Measurements from ENCODE around the gene LCN2.

LCN2 gene

DNA sequence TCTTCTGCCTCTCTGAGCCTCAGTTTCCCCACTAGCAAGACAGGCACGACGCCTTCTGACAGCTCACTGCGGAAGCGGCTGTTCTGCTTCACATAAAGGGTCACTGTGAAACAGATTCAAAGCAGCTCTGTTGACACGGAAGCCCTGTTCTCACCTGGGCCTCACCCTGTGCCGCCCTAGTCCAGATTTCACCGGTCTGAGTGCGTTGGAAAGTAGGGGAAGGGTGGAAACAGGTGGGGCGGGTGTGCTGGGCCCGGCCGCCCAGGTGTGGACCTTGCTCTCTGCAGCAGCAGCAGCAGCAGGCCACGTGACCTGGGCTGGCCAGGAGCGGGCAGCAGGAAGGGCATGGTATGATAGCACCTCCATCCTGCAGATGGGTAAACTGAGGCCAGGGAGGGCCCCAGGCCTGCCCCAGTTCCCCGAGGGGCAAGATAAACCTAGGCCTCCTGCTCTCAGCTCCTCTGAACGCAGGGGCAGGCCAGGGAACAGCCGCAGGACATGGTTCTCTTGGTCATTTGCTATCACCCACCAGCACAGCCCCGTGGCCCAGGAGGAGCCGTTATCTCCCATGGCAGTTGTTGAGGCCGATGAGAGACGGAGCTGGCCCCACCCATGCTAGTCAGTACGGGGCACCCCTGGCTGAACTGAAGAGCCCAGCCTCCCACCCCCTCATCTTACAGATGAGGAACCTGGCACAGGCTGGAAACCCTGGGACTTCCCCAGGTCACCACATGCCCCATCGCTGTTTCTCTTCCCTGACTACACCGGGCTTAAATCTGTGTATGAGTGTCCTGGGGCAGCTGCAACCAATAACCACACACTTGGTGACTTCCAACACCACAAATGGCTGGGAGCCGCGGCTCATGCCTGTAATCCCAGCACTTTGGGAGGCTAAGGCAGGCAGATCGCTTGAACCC is 33.8 kb upstream of the LCN2 start:
- peak; percentile 74 for DNase-seq

DNA sequence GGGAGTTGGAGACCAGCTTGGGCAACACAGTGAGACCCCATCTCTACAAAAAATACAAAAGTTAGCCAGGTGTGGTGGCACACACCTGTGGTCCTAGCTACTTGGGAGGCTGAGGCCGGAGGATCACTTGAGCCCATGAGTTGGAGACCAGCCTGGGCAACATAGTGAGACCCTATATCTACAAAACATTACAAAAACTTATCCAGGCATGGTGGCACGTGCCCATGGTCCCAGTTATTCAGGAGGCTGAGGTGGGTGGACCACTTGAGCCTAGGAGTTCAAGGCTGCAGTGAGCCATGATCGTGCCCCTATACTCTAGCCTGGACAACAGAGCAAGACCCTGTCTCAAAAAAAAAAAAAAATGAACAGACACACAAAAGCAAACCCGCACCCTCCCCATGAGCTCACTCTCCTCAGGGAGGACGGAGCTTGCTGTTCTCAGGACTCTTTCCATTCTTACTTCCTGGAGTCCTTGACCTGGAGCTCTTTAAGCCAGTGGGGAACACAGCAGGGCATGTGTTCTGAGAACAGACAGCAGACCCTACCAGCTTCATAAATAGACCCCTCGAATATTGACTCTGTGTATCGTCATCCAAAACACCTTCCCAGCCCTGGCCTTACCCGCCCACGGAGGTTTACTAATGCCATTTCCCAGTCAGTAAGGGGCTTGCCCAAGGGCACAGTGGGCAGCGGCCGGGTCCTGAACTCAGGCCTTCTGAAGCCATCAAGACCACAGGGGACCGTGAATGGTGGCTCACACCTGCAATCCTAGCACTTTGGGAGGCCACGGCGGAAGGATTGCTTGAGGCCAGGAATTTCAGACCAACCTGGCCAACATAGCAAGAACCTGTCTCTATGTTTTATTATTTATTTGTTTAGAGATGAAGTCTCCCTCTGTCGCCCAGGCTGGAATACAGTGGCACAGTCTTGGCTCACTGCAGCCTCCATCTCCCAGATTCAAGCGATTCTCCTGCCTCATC is 32.9 kb upstream of the LCN2 start:
- DNase-seq = no peak

DNA sequence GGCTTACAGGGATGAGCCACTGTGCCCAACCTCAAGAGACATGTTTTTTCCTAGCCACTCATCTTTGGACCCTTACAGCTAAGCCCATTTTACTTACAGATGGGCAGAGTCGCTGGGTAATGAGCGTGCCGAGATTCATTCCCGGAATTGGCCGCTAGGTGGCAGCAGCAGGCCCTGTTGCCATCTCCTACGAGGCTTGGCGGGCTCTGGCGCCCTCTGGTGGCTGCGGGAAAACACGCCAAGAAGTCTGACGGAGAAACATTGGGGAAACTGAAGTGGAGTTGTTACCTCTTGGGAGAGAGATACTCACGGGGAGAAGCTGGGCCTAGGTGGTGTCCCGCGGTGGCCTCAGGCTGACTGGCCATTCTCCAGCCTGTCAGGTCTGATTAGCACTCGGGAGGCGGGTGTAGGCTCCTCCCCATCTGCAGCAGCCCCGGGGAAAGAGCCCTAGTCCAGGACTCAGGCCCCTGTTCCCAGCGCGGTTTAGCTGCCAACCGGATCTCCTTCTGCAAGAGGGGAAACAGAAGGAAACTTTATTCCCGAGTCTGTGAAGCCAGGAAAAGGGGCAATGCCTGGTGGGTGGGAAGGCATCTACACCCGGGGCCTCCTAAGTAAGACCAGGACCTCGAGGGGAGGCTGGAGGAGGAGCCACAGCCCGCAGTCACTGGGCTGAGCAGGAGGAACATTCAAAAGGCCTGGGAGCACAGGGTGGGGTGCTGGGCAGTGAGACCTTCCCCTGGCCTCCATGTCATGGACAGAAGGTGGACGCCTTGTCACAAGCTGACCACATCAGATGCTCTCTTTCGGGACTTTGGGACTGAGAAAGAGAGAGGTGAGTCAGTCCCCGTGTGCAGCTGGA is 31.4 kb upstream of the LCN2 start:
- peak; percentile 88 for DNase-seq

DNA sequence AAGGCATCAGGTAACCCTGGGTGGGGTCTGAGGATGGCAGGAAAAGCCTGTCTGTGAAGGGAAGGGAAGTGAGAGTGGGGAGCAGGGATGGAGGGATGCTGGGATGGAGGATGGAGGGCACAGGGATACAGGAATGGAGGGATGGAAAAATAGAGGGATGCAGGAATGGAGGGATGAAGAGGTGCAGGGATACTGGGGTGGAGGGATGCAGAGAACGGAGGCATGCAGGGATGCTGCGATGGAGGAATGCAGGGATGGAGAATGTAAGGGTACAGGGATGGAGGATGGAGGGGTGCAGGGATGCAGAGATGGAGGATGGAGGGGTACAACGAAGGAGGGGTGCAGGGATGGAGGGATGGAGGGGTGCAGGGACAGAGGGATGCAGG is 30.8 kb upstream of the LCN2 start:
- DNase-seq = no peak

DNA sequence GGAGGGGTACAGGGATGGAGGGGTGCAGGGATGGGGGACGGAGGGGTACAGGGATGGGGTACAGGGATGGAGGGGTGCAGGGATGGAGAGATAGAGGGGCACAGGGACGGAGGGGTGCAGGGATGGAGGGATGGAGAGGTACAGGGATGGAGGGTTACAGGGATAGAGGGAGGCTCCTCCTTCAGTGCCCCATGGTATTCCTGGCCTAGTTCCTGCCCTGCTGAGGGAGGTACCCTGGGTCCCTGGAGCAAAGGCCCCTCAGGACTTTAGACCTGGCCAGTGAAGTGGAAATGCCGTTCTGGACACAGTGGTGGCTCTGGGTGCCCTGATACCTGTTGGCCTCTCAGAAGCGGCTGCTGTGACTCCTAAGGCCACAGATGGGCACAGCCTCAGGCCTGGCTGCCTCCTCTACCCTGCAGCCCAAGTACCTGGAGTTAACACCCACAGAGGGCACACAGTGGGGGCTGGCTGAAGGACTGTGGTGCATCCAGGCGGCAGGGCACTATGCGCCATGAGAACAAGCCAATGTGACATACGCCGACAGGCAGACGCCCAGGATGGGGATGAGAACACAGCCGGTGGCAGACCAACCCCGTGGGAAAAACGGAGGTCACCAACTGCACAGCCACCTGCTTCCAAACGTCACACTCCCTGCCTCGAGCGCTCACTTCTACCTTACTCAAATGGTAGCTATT is 30.1 kb upstream of the LCN2 start:
- DNase-seq = no peak

DNA sequence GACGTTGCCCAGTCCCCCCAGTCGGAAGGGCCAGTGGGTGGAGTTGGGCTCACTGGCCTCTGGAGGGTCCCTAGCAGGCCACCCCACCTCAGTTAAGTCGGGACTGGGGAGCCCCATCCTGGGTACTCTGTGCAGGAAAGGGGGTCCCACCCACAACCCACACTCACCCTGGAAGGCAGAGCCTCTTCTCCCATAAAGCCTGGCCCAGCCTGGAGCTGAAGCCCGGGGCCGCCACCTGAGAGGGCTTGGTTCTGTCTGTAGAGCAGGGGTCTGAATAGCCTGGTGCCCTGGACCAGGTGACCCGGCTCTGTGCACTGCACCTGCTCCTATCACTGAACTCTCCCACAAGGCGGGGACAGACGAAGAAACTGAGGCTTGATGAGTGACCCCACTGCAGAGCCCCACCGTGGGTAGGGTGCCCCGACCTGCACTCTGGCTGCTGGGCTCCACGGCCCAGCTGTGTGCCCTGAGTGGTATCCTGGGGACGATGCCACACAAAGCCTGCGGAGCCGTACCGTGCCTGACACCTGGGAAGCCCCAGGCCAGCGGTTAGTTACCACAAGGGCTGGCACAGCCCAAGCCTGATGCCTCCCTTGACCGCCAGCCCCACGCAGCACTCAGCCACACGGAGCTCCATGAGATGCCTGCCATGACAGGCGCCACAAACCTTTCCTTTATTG is 29.1 kb upstream of the LCN2 start:
- no peak for DNase-seq

DNA sequence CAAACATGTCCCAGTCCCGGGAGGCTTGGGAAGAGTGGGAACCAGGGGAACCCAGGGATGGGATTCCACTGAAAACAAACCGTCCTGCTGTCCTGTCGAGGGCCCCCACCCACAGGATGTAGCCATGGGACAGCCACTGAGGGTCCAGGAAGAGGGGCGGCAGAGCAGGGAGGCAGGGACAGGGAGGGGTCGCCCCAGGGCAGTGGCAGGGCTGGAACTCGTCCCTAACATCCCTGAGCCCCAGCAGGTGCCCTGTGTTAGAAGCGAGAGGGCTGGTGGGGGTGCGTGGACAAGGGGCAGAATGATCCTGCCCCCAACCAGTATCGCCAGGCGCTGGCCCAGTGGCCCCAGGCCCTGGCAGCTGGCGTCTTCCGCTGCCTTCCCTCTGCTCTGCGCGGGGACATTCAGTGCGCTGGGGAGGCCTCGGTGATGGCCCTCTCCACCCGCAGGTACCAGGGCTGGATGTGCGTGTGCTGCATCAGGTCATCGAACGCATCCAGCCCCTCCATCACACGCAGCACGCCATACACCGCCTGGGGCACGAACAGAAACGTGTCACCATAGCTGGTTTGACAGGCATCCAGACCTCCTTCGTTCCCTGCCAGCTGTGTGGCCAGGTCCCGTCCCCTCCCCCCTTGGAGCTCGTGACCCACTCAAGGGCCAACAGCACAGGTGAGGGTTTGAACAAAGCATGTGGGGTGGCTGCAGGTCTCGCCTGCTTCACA is 28.4 kb upstream of the LCN2 start:
- DNase-seq = no peak

DNA sequence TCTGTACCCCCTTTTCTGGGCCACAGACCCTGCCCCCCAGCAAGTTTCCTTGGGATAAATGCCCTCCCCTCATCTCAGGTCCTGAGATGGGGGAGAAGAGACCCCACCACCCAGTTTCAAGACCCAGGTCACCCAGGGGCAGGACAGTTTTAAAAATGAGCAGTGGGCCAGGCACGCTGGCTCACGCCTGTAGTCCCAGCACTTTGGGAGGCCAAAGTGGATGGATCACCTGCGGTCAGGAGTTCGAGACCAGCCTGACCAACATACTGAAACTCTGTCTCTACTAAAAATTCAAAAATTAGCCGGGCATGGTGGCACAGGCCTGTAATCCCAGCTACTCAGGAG is 27.8 kb upstream of the LCN2 start:
- DNase-seq = no peak

DNA sequence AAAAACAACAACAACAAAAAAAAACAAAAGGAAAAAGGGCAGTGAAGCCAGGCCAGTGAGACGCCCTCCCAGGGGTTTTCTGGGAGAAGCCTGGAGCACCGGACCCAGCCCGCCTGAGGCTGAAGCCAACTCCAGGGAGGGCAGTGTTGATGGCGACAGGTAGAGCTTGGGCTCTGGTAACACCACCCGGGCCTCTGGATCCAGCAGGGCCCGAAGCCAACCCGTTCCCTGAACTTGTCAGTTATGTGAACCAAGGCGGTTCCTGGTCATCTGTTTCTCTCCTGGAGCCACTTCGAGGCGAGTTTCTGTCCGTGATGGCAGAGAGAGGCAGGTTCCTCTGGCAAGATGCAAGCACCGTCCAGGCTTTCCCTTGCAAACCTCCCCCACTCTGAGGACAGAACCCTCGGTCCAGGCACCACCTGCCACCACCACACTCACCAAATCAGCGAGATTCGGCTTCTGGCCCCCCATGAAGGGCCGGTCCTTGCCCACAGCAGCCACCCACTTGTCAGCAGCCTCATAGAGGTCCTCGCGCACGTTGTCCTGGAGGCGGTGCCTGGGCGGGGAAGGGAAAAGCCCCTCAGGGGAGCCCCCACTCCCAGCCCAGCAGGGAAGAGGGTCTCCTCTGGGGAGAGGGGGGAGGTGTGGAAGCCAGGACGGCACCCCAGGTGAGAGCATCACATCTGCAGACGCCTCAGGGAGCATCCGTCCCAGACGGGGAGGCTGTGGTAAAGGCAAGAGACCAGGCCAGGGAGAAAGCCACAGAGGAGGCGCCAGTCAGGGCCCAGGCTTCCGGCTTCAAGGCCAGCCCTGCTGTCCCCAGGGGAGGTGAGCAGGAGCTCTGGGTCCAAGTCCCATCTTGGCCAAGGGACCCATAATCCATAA is 27.1 kb upstream of the LCN2 start:
- DNase-seq = no peak

DNA sequence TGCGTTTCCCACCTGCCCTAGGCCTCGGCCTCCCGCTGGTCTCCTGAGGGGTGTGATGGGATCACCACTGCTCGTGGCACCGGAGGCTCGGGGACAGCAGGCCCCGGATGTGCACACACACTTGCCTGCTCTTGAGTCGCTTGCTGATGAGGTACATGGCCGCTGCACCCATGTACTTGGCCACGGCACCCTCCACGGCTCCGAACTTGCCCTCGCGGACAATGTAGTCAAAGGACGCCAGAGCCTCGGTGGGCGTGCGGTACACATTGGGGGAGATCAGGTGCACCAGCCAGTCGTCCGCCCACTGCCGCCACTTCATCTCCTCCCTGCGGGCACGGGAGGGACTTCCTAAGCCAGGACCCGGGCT is 26.5 kb upstream of the LCN2 start:
- no peak for DNase-seq

DNA sequence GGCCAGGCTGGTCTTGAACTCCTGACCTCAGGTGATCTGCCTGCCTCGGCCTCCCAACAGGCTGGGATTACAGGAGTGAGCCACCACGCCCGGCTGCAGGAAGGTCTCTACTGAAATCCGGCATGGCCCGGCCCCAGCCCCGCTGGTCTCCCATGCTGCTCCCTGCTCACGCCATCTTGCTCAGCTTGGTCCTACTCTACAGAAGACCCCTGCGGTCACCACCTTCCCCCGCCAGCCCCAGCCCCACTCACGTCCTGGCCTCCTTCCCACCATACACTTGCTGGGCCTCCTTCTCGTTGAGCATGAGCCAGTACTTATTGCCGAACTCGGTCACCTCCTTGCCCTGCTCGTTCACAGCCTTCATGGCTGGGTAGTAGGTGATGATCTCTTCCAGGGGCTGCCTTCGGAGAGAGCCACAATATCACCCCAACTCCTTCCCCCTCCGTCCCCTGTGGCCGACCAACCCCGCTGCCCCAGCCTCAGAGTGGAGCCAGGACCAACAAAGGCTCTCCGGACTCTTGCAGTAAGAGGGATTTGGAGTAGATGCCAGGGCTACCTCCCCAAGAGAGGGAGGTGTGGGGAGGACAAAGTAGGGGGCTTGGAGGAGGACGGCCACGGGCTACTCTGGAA is 25.7 kb upstream of the LCN2 start:
- DNase-seq = no peak

DNA sequence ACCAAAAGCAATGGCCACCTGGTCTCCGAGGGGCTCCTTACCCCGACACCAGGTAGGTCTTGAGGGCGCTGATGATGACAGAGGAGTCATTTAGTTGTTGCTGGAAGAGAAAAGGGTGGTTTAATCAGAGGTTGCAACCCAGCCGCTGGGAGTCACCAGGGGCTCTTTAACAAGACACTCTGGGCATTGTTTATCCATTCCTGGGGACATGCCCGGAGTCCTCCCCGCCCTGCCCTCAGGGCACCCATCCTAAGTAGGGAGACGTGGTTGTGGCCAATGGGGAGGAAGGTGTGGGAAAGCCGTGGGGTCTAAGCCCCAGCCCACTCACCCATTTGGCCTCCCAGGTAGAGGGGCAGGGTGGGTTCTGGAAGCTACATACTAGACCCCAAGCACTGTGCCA is 24.8 kb upstream of the LCN2 start:
- no peak for DNase-seq

DNA sequence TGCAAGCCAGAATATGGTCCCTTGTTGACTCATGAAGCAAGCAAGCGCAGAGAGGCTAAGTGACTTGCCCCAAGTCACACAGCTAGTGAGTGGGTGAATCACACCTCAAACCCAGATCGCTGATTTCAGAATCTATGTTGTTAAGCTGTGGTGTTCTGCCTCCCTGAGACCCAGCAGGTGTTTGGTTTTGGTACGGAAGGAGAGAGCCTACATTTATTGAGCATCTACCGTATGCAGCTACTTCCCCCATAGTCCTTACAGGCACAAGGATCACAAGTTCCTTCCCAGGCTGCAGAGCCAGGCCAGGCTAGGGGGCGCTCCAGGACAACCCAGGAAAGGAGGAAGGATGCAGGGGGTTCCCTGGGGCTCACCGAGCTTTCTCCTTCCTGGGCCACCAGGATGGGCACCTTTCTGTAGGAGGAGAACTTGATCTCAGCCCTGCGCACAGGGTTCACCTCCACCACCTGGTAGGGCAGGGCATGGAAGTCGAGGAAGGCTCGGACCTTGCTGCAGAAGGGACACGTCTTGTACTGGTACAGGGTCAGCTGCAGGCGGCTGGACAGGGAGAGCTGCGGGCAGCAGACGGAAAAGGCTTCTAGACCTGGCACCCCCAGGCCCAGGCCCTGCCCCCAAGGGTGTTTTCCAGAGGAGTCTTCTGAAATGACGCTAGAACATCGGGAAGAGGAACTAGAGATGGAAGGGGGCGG is 24.2 kb upstream of the LCN2 start:
- peak; percentile 28 for DNase-seq

DNA sequence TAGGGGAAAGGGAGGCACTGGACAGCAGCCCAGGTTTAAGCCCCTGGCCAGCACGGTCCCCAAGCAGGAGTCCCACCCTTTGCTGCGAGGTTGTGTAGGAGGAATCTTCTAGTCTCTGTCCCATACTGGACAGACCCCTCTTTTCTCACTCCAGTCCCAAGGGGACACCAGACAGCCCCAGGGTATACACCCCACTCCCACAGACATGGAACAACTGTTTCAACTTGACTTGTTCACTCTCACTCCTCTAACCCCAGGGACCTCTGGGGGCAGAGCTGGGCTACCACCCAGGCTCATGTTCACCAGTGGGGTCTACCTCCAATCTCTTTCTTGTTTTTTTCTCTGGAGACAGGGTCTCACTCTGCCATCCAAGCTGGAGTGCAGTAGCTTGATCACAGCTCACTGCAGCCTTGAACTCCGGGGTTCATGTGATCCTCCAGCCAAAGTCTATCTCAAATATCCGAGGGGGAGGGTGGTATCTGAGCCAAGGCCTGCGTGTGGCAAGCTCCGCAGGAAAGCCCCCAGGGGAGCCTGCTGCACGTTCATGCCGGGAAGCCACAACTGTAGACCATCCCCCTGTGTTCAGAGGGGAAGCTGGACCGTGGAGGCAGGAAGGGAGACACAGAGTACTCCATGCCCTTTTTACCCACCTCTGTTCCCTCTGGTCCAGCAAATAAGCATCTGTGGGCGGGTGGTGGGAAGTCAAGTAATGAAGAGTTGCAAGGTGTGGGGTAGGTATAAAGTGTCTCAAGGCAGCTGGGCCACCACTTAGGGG is 23.5 kb upstream of the LCN2 start:
- no peak for DNase-seq

DNA sequence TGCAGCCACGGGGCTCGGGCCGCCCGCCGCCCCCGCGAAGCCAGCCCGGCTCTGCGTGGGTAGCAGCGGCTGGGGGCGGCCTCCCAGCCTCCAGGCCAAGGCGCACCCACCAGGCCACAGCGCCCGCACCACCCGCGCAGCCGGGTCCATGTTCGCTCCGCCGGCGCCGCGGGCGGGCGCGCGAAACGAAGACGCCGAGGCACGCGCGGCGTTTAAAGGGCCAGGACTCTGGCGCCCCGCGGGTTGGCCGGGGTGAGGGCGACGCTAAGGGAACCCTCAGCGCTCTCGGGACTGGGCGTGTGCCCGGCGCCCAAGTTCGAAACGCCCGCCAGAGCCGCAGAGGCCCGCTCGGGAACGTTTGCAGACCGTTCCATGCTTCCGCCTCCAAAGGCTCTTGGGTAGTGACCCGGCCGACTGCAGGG is 21.7 kb upstream of the LCN2 start, which contains the start of gene PTGES2:
Gene PTGES2 (minus strand): TSS at position 162 of the 422 bp plus-strand sequence. CDS start 12 bp downstream, at position 150.
- DNase-seq = peak; percentile 81

DNA sequence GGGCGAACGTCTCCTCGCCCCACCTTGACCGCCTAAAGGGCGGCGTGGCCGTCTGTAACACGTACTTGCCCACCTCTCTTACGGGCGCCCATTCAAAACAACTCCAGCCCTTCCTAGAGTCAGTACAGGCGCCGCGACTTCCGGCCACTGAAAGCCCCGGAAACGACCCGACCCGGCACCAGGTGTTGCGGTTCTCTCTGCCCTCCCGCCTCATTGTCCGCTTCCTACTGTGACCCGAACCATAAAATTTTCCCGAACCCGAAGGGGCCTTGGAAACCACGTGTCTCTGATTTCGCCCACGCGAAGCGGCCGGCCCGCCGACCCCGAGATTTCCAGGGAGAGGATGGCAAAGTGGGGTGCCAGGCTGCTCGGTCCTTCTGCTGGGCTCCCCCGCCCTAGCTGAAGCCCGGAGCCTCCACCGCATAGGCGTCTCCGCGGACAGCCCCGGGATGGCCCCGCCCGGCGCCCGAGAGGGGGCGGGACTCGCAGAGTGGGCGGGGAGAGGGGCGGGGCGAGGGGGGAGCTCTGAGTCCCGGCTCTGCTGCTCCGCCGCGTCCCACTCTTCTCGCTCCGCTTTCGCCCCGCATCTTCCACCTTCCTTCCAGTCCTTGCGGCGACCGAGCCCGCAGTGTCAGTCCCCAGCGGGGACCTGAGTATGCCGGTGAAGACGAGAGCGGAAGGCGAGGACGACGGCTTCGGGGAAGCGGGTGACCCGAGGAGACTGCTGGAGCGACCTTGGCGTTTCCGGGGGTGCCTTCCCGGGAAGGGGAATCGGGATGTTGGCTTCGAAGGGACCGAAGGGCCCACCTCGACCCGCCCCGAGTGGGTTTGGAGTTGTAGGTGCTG is 21.0 kb upstream of the LCN2 start:
- DNase-seq = peak; percentile 84

Measured in CD4-positive, alpha-beta T cell treated with Interferon gamma for 1 hour (primary cell).